Prostate gland (tissue), 2 donors: ENCODE results near the gene SUGCT.

ENCODE experiments used
- POLR2AphosphoS5 ChIP-seq: sonication (generic); formaldehyde crosslinking; IDR thresholded peaks from one replicate; pipeline ENCODE4 v1.6.1; 2017; ENCODE audit warnings: antibody characterized with exemption
- TF ChIP-seq, protein P1 (sequence below), 4 experiments: fragments of 200-600 bp in 2 of 4; fragments of 450-650 bp in 2 of 4; sonication (generic) in 2 of 4; IDR thresholded peaks; 1 replicate in 3 of 4; 2 replicates in 1 of 4; pipeline ENCODE4 v1.5.1; 2016 to 2019; ENCODE audit warnings: antibody characterized with exemption in 4 of 4, mild to moderate bottlenecking in 2 of 4, moderate library complexity in 2 of 4

- no peak for TF ChIP-seq POLR2AphosphoS5
- TF ChIP-seq, protein P1, sequence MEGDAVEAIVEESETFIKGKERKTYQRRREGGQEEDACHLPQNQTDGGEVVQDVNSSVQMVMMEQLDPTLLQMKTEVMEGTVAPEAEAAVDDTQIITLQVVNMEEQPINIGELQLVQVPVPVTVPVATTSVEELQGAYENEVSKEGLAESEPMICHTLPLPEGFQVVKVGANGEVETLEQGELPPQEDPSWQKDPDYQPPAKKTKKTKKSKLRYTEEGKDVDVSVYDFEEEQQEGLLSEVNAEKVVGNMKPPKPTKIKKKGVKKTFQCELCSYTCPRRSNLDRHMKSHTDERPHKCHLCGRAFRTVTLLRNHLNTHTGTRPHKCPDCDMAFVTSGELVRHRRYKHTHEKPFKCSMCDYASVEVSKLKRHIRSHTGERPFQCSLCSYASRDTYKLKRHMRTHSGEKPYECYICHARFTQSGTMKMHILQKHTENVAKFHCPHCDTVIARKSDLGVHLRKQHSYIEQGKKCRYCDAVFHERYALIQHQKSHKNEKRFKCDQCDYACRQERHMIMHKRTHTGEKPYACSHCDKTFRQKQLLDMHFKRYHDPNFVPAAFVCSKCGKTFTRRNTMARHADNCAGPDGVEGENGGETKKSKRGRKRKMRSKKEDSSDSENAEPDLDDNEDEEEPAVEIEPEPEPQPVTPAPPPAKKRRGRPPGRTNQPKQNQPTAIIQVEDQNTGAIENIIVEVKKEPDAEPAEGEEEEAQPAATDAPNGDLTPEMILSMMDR (IDR thresholded peaks at IDR 0.05), result no peak
Measured at GRCh38 chr7:40649247-40649646, 514.4 kb downstream of the SUGCT start.
